HepG2 (cell line): ENCODE results near the gene PYGO2. TPM values are rescaled to one million over a fixed set of nuclear protein-coding genes. Genes with fewer than 3 reads are reported as not detected.
A peak's percentile ranks its signal among the peaks of the same experiment; 100 is the strongest.

Experiments used
- ARID5B ChIP-seq: IDR thresholded peaks from 2 replicates; pipeline ENCODE4 v1.4.0; 2020; ENCODE audit warnings: mild to moderate bottlenecking, missing genetic modification reagents
- BCL3 ChIP-seq: sonication (generic); formaldehyde crosslinking; IDR thresholded peaks from 2 replicates; pipeline ENCODE4 v1.5.1; 2020; ENCODE audit warnings: mild to moderate bottlenecking, missing genetic modification reagents, moderate library complexity
- CEBPB ChIP-seq: IDR thresholded peaks from 2 replicates; pipeline ENCODE4 v1.6.1; 2011; ENCODE audit warnings: low read depth, low read length, improper control_type of control experiment, borderline replicate concordance
- DZIP1 ChIP-seq: sonication (generic); formaldehyde crosslinking; IDR thresholded peaks from 2 replicates; pipeline ENCODE4 v1.5.0; 2020; ENCODE audit warnings: mild to moderate bottlenecking, missing genetic modification reagents
- ELK4 ChIP-seq: sonication (generic); formaldehyde crosslinking; IDR thresholded peaks from 2 replicates; pipeline ENCODE4 v1.9.0; 2021; ENCODE audit warnings: missing genetic modification reagents, borderline replicate concordance
- ESRRA ChIP-seq: sonication (generic); formaldehyde crosslinking; IDR thresholded peaks from 2 replicates; pipeline ENCODE4 v1.5.1; 2020; ENCODE audit warnings: mild to moderate bottlenecking, low read depth, missing genetic modification reagents
- GABPA ChIP-seq, 2 experiments: IDR thresholded peaks; 2 replicates each; pipeline ENCODE4 v1.6.1; 2011 to 2016; ENCODE audit warnings: low read depth in 2 of 2, low read length in 1 of 2, missing biosample characterization in 1 of 2, missing genetic modification characterization in 1 of 2
- HDAC2 ChIP-seq: sonication (generic); formaldehyde crosslinking; IDR thresholded peaks from 2 replicates; pipeline ENCODE4 v1.4.0; 2020; ENCODE audit warnings: missing genetic modification reagents
- KMT2A ChIP-seq: sonication (generic); formaldehyde crosslinking; IDR thresholded peaks from 2 replicates; pipeline ENCODE4 v1.4.0; 2020; ENCODE audit warnings: missing genetic modification reagents
- PHF8 ChIP-seq: sonication (generic); formaldehyde crosslinking; IDR thresholded peaks from 2 replicates; pipeline ENCODE4 v1.5.0; 2020; ENCODE audit warnings: missing genetic modification reagents
- RAD51 ChIP-seq: fragments of 450-650 bp; IDR thresholded peaks from 2 replicates; pipeline ENCODE4 v1.6.1; 2016; ENCODE audit warnings: borderline replicate concordance
- RFXANK ChIP-seq: IDR thresholded peaks from 2 replicates; pipeline ENCODE4 v1.6.1; 2016
- TGIF2 ChIP-seq: IDR thresholded peaks from 2 replicates; pipeline ENCODE4 v1.6.1; 2016; ENCODE audit warnings: control low read depth, missing compliant biosample characterization
- ZBTB37 ChIP-seq: sonication (generic); formaldehyde crosslinking; IDR thresholded peaks from 2 replicates; pipeline ENCODE4 v1.4.0; 2020; ENCODE audit warnings: mild to moderate bottlenecking, missing genetic modification reagents
- ZBTB7B ChIP-seq: sonication (generic); formaldehyde crosslinking; IDR thresholded peaks from 2 replicates; pipeline ENCODE4 v1.4.0; 2020; ENCODE audit warnings: missing genetic modification reagents
- ZNF275 ChIP-seq: sonication (generic); formaldehyde crosslinking; IDR thresholded peaks from 2 replicates; pipeline ENCODE4 v1.8.0; 2022; ENCODE audit warnings: missing genetic modification reagents, mild to moderate bottlenecking, inconsistent platforms, borderline replicate concordance
- ZNF34 ChIP-seq: sonication (generic); formaldehyde crosslinking; IDR thresholded peaks from 2 replicates; pipeline ENCODE4 v1.4.0; 2020; ENCODE audit warnings: mild to moderate bottlenecking, missing genetic modification reagents, borderline replicate concordance
- polyA plus RNA-seq, 8 experiments: library from polyadenylated mRNA; depleted of rRNA in 3 of 8; stranded (reverse) in 7 of 8; unstranded in 1 of 8; fragments of >200 nt; fragmentation: Illumina TruSeq in 4 of 8; extraction: Trizol in 4 of 8; gene quantifications; 2 replicates each; pipeline versions ENCODE4 v1.2.1 to v1.2.3, GENCODE V29; 2011 to 2016; ENCODE audit warnings: low read depth in 4 of 8, missing spikeins in 1 of 8, mixed read lengths in 1 of 8; ENCODE audit not compliant: insufficient read depth in 1 of 8
- total RNA-seq, 5 experiments: library from RNA; depleted of rRNA; stranded (reverse); fragments of >200 nt; fragmentation: Illumina TruSeq; extraction: Trizol; gene quantifications; 2 replicates each; pipeline ENCODE4 v1.2.3, GENCODE V29; 2016; ENCODE audit warnings: low read depth in 1 of 5

The PYGO2 gene
- total and polyA plus RNA-seq, 2 of the 13 experiments (the other 11 are each of a cell fraction or from before 2014, with no cell fraction given): 20.3 to 21.8 TPM

- TF ChIP-seq ZNF34 (CRISPR knock-in tag): no peak
- TF ChIP-seq DZIP1 (CRISPR knock-in tag): no peak
- no peak for TF ChIP-seq ARID5B (CRISPR knock-in tag)
- TF ChIP-seq KMT2A (CRISPR knock-in tag): no peak
- TF ChIP-seq RAD51: no peak
- TF ChIP-seq BCL3 (CRISPR knock-in tag): no peak
- no peak for TF ChIP-seq GABPA (IDR thresholded peaks at IDR 0.05; ENCODE audit: low read depth, low read length)
- peak; percentile 52 for TF ChIP-seq GABPA (CRISPR knock-in tag; IDR thresholded peaks at IDR 0.05; ENCODE audit: low read depth)
- TF ChIP-seq ELK4 (CRISPR knock-in tag): no peak
- TF ChIP-seq ZNF275 (CRISPR knock-in tag): no peak
- no peak for TF ChIP-seq CEBPB
- TF ChIP-seq TGIF2: 0 out of 2 replicates have a peak, but pooled peaks have one; percentile 4
- no peak for TF ChIP-seq ESRRA (CRISPR knock-in tag)
- TF ChIP-seq RFXANK (CRISPR knock-in tag): no peak
- TF ChIP-seq ZBTB37 (CRISPR knock-in tag): no peak
- TF ChIP-seq HDAC2 (CRISPR knock-in tag): 0 out of 2 replicates have a peak, but pooled peaks have one; percentile 31
- TF ChIP-seq PHF8 (CRISPR knock-in tag): peak; percentile 60
- no peak for TF ChIP-seq ZBTB7B (CRISPR knock-in tag)
Measured at GRCh38 chr1:155001675-155002463, 40.3 kb upstream of the PYGO2 start (continued).
